Measurements from ENCODE around the gene SDHAF3. TPM values are rescaled to one million over a fixed set of nuclear protein-coding genes. Genes with fewer than 3 reads are reported as not detected.

SDHAF3 gene
- total RNA-seq = 23.5 TPM

DNA sequence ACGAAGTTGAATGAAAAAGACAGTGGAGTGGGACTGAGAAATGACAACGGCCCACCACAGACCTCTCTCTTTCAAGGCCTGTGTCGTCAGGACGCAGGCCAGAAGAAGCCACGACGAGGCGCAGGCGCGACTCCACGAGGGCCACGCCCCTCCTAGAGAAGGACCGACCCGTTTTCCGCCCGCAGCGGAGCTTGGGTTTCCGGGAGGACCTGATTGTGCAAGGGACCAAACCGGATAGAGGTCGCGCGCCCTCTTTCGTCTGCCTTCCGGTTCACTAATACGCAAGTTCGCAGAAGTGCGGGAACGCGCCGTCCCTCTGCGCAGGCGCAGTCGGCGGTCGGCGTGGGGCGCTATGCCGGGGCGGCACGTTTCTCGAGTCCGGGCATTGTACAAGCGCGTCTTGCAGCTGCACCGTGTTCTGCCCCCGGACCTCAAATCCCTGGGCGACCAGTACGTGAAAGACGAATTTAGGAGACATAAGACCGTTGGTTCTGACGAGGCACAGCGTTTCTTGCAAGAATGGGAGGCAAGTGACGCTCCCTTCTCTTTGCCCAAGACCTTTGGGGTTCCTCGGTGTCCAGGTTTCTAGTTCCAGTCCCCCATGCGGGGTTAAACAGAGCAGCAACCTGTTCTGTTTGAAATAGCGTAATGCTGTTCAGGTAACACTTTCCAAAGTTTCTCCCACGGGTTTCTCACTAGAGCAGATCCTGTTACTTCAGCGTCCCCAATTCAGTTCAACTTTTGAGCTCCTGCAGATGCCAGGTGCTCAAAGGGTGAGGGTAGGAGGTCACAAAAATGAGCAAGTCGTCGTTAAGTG, at the start of gene SDHAF3:
Gene SDHAF3 (plus strand): TSS at position 327 of the 817 bp plus-strand sequence. CDS start 26 bp downstream, at position 353.

Other genes starting within 250 kb of the SDHAF3 start
- gene DLX6, start 112.1 kb upstream of the SDHAF3 start, total RNA-seq = 13.4 TPM
- gene DLX5, start 92.9 kb upstream of the SDHAF3 start, total RNA-seq = 9.2 TPM

All from diencephalon (tissue), 1 donor.